ENCODE results near the gene BAIAP3. TPM values are rescaled to one million over a fixed set of nuclear protein-coding genes. Genes with fewer than 3 reads are reported as not detected.

Gene BAIAP3
- total RNA-seq, 1 experiment from 2014 or later = 6.8 TPM

GRCh38 chr16:1340730-1341494 is 7.5 kb downstream of the BAIAP3 start:
- Histone ChIP-seq H2AK5ac (ENCODE audit: insufficient read length, low read length) (no peak overlapping the region), H4K20me1 (ENCODE audit: control insufficient read depth, insufficient read depth, insufficient read length) (no peaks in the 10 kb centered on the region), H3K9me3 (ENCODE audit: control insufficient read depth, low read depth, low read length) (no peaks in the 10 kb centered on the region), H3T11ph (ENCODE audit: low read length) (no peak overlapping the region), H3K14ac (ENCODE audit: insufficient read depth, low read length) (no peak overlapping the region), H3K27ac (ENCODE audit: insufficient read length, low read depth, low read length) (no peak overlapping the region), H3K18ac (ENCODE audit: insufficient read length, low read depth, low read length) (no peak overlapping the region), H3K27me3 (ENCODE audit: insufficient read depth, low read length) (no peaks in the 10 kb centered on the region), H4K5ac (ENCODE audit: insufficient read length, low read depth, low read length) (no peak overlapping the region), H3K56ac (ENCODE audit: insufficient read length, low read depth, low read length) (no peak overlapping the region), H2BK5ac (ENCODE audit: insufficient read length, low read length) (no peak overlapping the region), H4K8ac (replicated peaks; ENCODE audit: insufficient read length, low read depth, low read length) (no peak overlapping the region), H2BK20ac (ENCODE audit: low read depth, low read length, poor library complexity, severe bottlenecking) (no peak overlapping the region), H3K4ac (ENCODE audit: low read depth, low read length) (no peak overlapping the region), H2AFZ (ENCODE audit: low read length) (no peak overlapping the region), H3K79me1 (ENCODE audit: insufficient read depth, low read depth, low read length, poor library complexity, severe bottlenecking) (no peaks in the 10 kb centered on the region), H4K91ac (ENCODE audit: insufficient read length, low read depth, low read length) (no peak overlapping the region), H3K79me2 (ENCODE audit: insufficient read depth, low read length) (no peaks in the 10 kb centered on the region), H3K9ac (ENCODE audit: extremely low read depth, insufficient read length, low read length) (no peak overlapping the region), H3K4me2 (ENCODE audit: insufficient read depth, insufficient read length, low read length) (no peak overlapping the region), H2BK120ac (ENCODE audit: low read depth, low read length, poor library complexity, severe bottlenecking) (no peak overlapping the region), H3K4me1 (ENCODE audit: insufficient read depth, low read length) (no peaks in the 10 kb centered on the region), H2BK12ac (ENCODE audit: insufficient read length, low read depth, low read length) (no peak overlapping the region), H3K23ac (ENCODE audit: insufficient read length, low read depth, low read length) (no peak overlapping the region), H3K23me2 (ENCODE audit: insufficient read length, low read depth, low read length, poor library complexity, severe bottlenecking) (no peaks in the 10 kb centered on the region), H2BK15ac (ENCODE audit: low read depth, low read length) (no peak overlapping the region)
- no peak for TF ChIP-seq CTCF (conservative IDR thresholded peaks at IDR 0.05)
- Mint-ChIP-seq H3K4me1 (peaks cover 6 to 10% of the 10 kb centered on the region in 2 experiments), H3K4me3 (no peak overlapping the region), H3K36me3 (ENCODE audit: insufficient read depth in 1 of 3, low read depth in 3 of 3) (no peaks in the 10 kb centered on the region), H3K9me3 (no peaks in the 10 kb centered on the region), H3K27ac (no peak overlapping the region), H3K27me3 (ENCODE audit: low read depth) (peaks cover 32% of the 10 kb centered on the region)
- no CpG with 5 or more reads among the region's 36 CpGs for WGBS (ENCODE audit: extremely low coverage, insufficient read length, low lambda C conversion rate)
- no peak for DNase-seq

All from H9 (cell line).